ENCODE measurements around the gene CLDN34. TPM values are rescaled to one million over a fixed set of nuclear protein-coding genes. Genes with fewer than 3 reads are reported as not detected.

CLDN34 gene
- 0.21 and 0.48 TPM in 2 replicates for total RNA-seq

GRCh38 chrX:9966775-9967408 lies at the start of gene CLDN34:
Gene CLDN34 (plus strand): TSS chrX:9967358. CDS start chrX:9967358, 0 bp downstream.

Other genes starting within 250 kb of the CLDN34 start
- gene GPR143, start 201.5 kb upstream of the CLDN34 start, total RNA-seq: 0.43 and 9.9 TPM in 2 replicates
- 4.6 and 6.0 TPM in 2 replicates for gene SHROOM2, start 180.9 kb upstream of the CLDN34 start, total RNA-seq
- gene CLCN4, start 189.6 kb downstream of the CLDN34 start, total RNA-seq: 2.4 and 3.0 TPM in 2 replicates